ENCODE results near the gene HACD1.

The HACD1 gene, protein sequence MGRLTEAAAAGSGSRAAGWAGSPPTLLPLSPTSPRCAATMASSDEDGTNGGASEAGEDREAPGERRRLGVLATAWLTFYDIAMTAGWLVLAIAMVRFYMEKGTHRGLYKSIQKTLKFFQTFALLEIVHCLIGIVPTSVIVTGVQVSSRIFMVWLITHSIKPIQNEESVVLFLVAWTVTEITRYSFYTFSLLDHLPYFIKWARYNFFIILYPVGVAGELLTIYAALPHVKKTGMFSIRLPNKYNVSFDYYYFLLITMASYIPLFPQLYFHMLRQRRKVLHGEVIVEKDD

GRCh38 chr10:17617031-17617911 is at the start of gene HACD1:
Gene HACD1 (minus strand): TSS chr10:17617374. CDS start chr10:17617339, 35 bp downstream.
- TF ChIP-seq EZH2 (IDR thresholded peaks at IDR 0.05; ENCODE audit: borderline replicate concordance, low read depth, low read length, severe bottlenecking) (no peak), CTCF (IDR thresholded peaks at IDR 0.05; ENCODE audit: borderline replicate concordance, extremely low read depth, low read length, poor library complexity, severe bottlenecking) (peak; percentile 47)
- H4K20me1 ChIP-seq (ENCODE audit: insufficient read depth, low read length): no peaks in the 10 kb centered on the region
- H2AFZ ChIP-seq (ENCODE audit: low read depth, low read length): peak within 1 kb of the TSS; percentile 98
- no peaks in the 10 kb centered on the region for H3K36me3 ChIP-seq (ENCODE audit: insufficient read depth, low read length)
- peak within 1 kb of the TSS; percentile 83 for H3K9ac ChIP-seq (ENCODE audit: low read depth, low read length)
- peaks cover 3% of the 10 kb centered on the region; the same call in 1 of the 2 replicates for H3K79me2 ChIP-seq (ENCODE audit: insufficient read depth, low read length)
- peak; percentile 90 for ATAC-seq (ENCODE audit: insufficient read depth, low read depth)
- peak within 1 kb of the TSS; percentile 77 to 93 for H3K4me3 ChIP-seq (ENCODE audit: low read depth in 1 of 2, low read length in 2 of 2)
- peak within 1 kb of the TSS; percentile 72 for H3K27ac ChIP-seq (ENCODE audit: low read length)
- peaks cover 17% of the 10 kb centered on the region for H3K4me1 ChIP-seq (ENCODE audit: insufficient read depth, low read length)
- no peaks in the 10 kb centered on the region for H3K27me3 ChIP-seq (ENCODE audit: insufficient read depth, low read length, poor library complexity)
- H3K4me2 ChIP-seq (ENCODE audit: insufficient read depth, low read length): peak within 1 kb of the TSS; percentile 99
- peak; percentile 87 for DNase-seq
- no peaks in the 10 kb centered on the region for H3K9me3 ChIP-seq (ENCODE audit: insufficient read depth, low read length, severe bottlenecking)

GRCh38 chr10:17665747-17666146 is 48.6 kb upstream of the HACD1 start:
- H3K9ac ChIP-seq (ENCODE audit: low read depth, low read length): no peak overlapping the region
- H3K4me3 ChIP-seq (ENCODE audit: low read depth in 1 of 2, low read length in 2 of 2): no peak overlapping the region
- peaks cover 13% of the 10 kb centered on the region for H3K4me1 ChIP-seq (ENCODE audit: insufficient read depth, low read length)
- H3K27me3 ChIP-seq (ENCODE audit: insufficient read depth, low read length, poor library complexity): no peaks in the 10 kb centered on the region
- no peak for DNase-seq
- H2AFZ ChIP-seq (ENCODE audit: low read depth, low read length): no peak overlapping the region
- peaks cover 9% of the 10 kb centered on the region; the same call in 1 of the 2 replicates for H3K36me3 ChIP-seq (ENCODE audit: insufficient read depth, low read length)
- peaks cover 50% of the 10 kb centered on the region for H3K79me2 ChIP-seq (ENCODE audit: insufficient read depth, low read length)
- no peak overlapping the region for H3K4me2 ChIP-seq (ENCODE audit: insufficient read depth, low read length)
- no peak for ATAC-seq (ENCODE audit: insufficient read depth, low read depth)
- no peak overlapping the region for H3K27ac ChIP-seq (ENCODE audit: low read length)
- H3K9me3 ChIP-seq (ENCODE audit: insufficient read depth, low read length, severe bottlenecking): no peaks in the 10 kb centered on the region
- H4K20me1 ChIP-seq (ENCODE audit: insufficient read depth, low read length): no peaks in the 10 kb centered on the region
- TF ChIP-seq EZH2 (IDR thresholded peaks at IDR 0.05; ENCODE audit: borderline replicate concordance, low read depth, low read length, severe bottlenecking) (no peak), CTCF (IDR thresholded peaks at IDR 0.05; ENCODE audit: borderline replicate concordance, extremely low read depth, low read length, poor library complexity, severe bottlenecking) (no peak)

- no peak overlapping the region for H3K4me3 ChIP-seq (ENCODE audit: low read depth in 1 of 2, low read length in 2 of 2)
- no peak overlapping the region for H3K4me2 ChIP-seq (ENCODE audit: insufficient read depth, low read length)
- H3K36me3 ChIP-seq (ENCODE audit: insufficient read depth, low read length): peaks cover 13% of the 10 kb centered on the region; the same call in 1 of the 2 replicates
- no peaks in the 10 kb centered on the region for H3K9me3 ChIP-seq (ENCODE audit: insufficient read depth, low read length, severe bottlenecking)
- DNase-seq (no peak), ATAC-seq (ENCODE audit: insufficient read depth, low read depth) (no peak)
- H2AFZ ChIP-seq (ENCODE audit: low read depth, low read length): no peak overlapping the region
- no peak overlapping the region for H3K9ac ChIP-seq (ENCODE audit: low read depth, low read length)
- no peak for TF ChIP-seq CTCF (IDR thresholded peaks at IDR 0.05; ENCODE audit: borderline replicate concordance, extremely low read depth, low read length, poor library complexity, severe bottlenecking)
- TF ChIP-seq EZH2 (IDR thresholded peaks at IDR 0.05; ENCODE audit: borderline replicate concordance, low read depth, low read length, severe bottlenecking): no peak
- H4K20me1 ChIP-seq (ENCODE audit: insufficient read depth, low read length): no peaks in the 10 kb centered on the region
- H3K4me1 ChIP-seq (ENCODE audit: insufficient read depth, low read length): peaks cover 13% of the 10 kb centered on the region
- no peak overlapping the region for H3K27ac ChIP-seq (ENCODE audit: low read length)
- no peaks in the 10 kb centered on the region for H3K27me3 ChIP-seq (ENCODE audit: insufficient read depth, low read length, poor library complexity)
- H3K79me2 ChIP-seq (ENCODE audit: insufficient read depth, low read length): peaks cover 54% of the 10 kb centered on the region
Measured at GRCh38 chr10:17663450-17663849, 46.3 kb upstream of the HACD1 start.
